WTC11 (cell line): ENCODE results near the gene AP2M1. TPM values are rescaled to one million over a fixed set of nuclear protein-coding genes. Genes with fewer than 3 reads are reported as not detected.
A peak's percentile ranks its signal among the peaks of the same experiment; 100 is the strongest.
"Not testable (repeated sequence)": the region's sequence is repeated elsewhere in the genome, so short reads cannot be mapped to it uniquely, and the experiment has no call there.

Experiments
- ATAC-seq: fragments of 200-7000 bp; cut with Tn5 transposase; 2 replicates; pipeline ENCODE4 v1.10.0; 2021; ENCODE audit warnings: mild to moderate bottlenecking, moderate library complexity
- CTCF ChIA-PET: fragments of 300-600 bp; sonication (Branson Sonifier 250); formaldehyde crosslinking; loops from one replicate; lab custom pipeline; 2021; ENCODE audit warnings: antibody characterized with exemption; lab: Charles Lee
- POLR2A ChIA-PET: fragments of 350-600 bp; sonication (Branson Sonifier 250); formaldehyde crosslinking; loops from one replicate; lab custom pipeline; 2021; ENCODE audit warnings: antibody characterized with exemption; lab: Charles Lee
- DNase-seq: peaks from one replicate; pipeline ENCODE4 v3.0.0; 2021; ENCODE audit warnings: low spot score
- H3K27ac Mint-ChIP-seq: 2 replicates; pipeline ENCODE4 v1.8.0; 2021; ENCODE audit warnings: mixed read lengths
- H3K27me3 Mint-ChIP-seq: 2 replicates; pipeline ENCODE4 v1.8.0; 2021; ENCODE audit warnings: low read depth, mild to moderate bottlenecking, moderate library complexity, mixed read lengths
- H3K36me3 Mint-ChIP-seq: 2 replicates; pipeline ENCODE4 v1.8.0; 2021; ENCODE audit warnings: mixed read lengths
- H3K4me1 Mint-ChIP-seq: 2 replicates; pipeline ENCODE4 v1.8.0; 2022; ENCODE audit warnings: mixed read lengths
- H3K4me3 Mint-ChIP-seq: 2 replicates; pipeline ENCODE4 v1.8.0; 2021; ENCODE audit warnings: mild to moderate bottlenecking, moderate library complexity, mixed read lengths
- H3K9me3 Mint-ChIP-seq: 2 replicates; pipeline ENCODE4 v1.8.0; 2021; ENCODE audit warnings: mixed read lengths
- CREM ChIP-seq: sonication (generic); formaldehyde crosslinking; IDR thresholded peaks from 2 replicates; pipeline ENCODE4 v1.8.1; 2022; ENCODE audit warnings: mild to moderate bottlenecking, missing genetic modification reagents, moderate library complexity
- HMGA2 ChIP-seq: fragments of 250-450 bp; sonication (Bioruptor Pico); IDR thresholded peaks from 2 replicates; pipeline ENCODE4 v1.4.0; 2021; ENCODE audit warnings: mild to moderate bottlenecking, moderate library complexity
- IRF1 ChIP-seq: sonication (generic); formaldehyde crosslinking; IDR thresholded peaks from 2 replicates; pipeline ENCODE4 v1.8.0; 2023; ENCODE audit warnings: missing genetic modification reagents
- IRF2 ChIP-seq: sonication (generic); formaldehyde crosslinking; IDR thresholded peaks from 2 replicates; pipeline ENCODE4 v1.8.0; 2022; ENCODE audit warnings: low read depth, missing genetic modification reagents, borderline replicate concordance
- NFE2L1 ChIP-seq: sonication (generic); formaldehyde crosslinking; IDR thresholded peaks from 2 replicates; pipeline ENCODE4 v1.8.1; 2023; ENCODE audit warnings: missing genetic modification reagents
- OVOL2 ChIP-seq: fragments of 250-450 bp; sonication (Bioruptor Pico); IDR thresholded peaks from 2 replicates; pipeline ENCODE4 v1.9.0; 2021; ENCODE audit warnings: mild to moderate bottlenecking, borderline replicate concordance
- TCF7 ChIP-seq: sonication (generic); formaldehyde crosslinking; IDR thresholded peaks from 2 replicates; pipeline ENCODE4 v1.8.0; 2022; ENCODE audit warnings: mild to moderate bottlenecking, low read depth, missing genetic modification reagents, moderate library complexity
- ZNF121 ChIP-seq: sonication (generic); formaldehyde crosslinking; IDR thresholded peaks from 2 replicates; pipeline ENCODE4 v1.8.0; 2023; ENCODE audit warnings: missing genetic modification reagents
- ZNF263 ChIP-seq: sonication (generic); formaldehyde crosslinking; IDR thresholded peaks from 2 replicates; pipeline ENCODE4 v1.8.1; 2022; ENCODE audit warnings: low read depth, mild to moderate bottlenecking, moderate library complexity, missing genetic modification reagents
- ZNF281 ChIP-seq: sonication (generic); formaldehyde crosslinking; IDR thresholded peaks from 2 replicates; pipeline ENCODE4 v1.8.0; 2023; ENCODE audit warnings: mild to moderate bottlenecking, missing genetic modification reagents
- total RNA-seq: library from RNA; stranded (reverse); gene quantifications from 3 replicates; pipeline ENCODE4 v1.2.3, GENCODE V29; 2021
- TF ChIP-seq, protein P1 (sequence below): sonication (generic); formaldehyde crosslinking; IDR thresholded peaks from 2 replicates; pipeline ENCODE4 v1.8.0; 2022; ENCODE audit warnings: mild to moderate bottlenecking, missing genetic modification reagents
- TF ChIP-seq, protein P2 (sequence below): fragments of 250-450 bp; sonication (Bioruptor Pico); IDR thresholded peaks from 2 replicates; pipeline ENCODE4 v1.9.0; 2021; ENCODE audit warnings: mild to moderate bottlenecking, borderline replicate concordance
- TF ChIP-seq, protein P3 (sequence below): sonication (generic); formaldehyde crosslinking; IDR thresholded peaks from 2 replicates; pipeline ENCODE4 v1.8.0; 2022; ENCODE audit warnings: missing genetic modification reagents

Gene AP2M1
- total RNA-seq, 1 experiment from 2014 or later, result 399 TPM

DNA sequence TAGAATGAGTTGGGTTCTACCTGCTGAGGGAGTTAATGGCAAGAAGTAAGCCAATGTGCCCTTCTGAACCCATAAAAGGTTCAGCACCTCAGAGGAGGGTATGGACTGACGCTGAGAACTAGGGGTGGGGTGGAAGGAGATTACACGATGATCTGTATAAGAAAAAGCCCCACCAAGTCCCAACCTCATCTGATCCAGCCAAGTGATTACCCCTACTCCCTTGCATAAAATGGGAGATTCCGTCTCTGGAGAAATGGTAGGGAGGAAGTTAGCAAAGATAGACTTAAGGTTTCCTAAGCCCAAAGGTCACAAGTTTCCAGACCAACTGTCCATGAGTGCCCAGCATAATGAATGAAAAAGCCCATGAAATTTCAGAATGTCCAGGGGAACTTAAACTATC, 26.6 kb upstream of the AP2M1 start:
- Mint-ChIP-seq H3K4me3 (no peak overlapping the region), H3K4me1 (peaks cover 3% of the 10 kb centered on the region), H3K27ac (no peak overlapping the region), H3K9me3 (no peaks in the 10 kb centered on the region), H3K36me3 (peaks cover 8% of the 10 kb centered on the region), H3K27me3 (no peaks in the 10 kb centered on the region)
- ChIA-PET POLR2A (interaction anchor here (0.5 kb wide), 1 partner anchor 38 kb away, joined by 3 read pairs; the partner anchor contains the start of gene ABCF3), CTCF (interaction anchor here (1.1 to 1.3 kb wide), 2 partner anchors 13 to 93 kb away, joined by 3 read pairs; partner anchors contain the start of gene EIF2B5)
- no peak for ATAC-seq
- no peak for TF ChIP-seq OVOL2
- TF ChIP-seq, protein P1, sequence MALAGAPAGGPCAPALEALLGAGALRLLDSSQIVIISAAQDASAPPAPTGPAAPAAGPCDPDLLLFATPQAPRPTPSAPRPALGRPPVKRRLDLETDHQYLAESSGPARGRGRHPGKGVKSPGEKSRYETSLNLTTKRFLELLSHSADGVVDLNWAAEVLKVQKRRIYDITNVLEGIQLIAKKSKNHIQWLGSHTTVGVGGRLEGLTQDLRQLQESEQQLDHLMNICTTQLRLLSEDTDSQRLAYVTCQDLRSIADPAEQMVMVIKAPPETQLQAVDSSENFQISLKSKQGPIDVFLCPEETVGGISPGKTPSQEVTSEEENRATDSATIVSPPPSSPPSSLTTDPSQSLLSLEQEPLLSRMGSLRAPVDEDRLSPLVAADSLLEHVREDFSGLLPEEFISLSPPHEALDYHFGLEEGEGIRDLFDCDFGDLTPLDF, result no peak
- TF ChIP-seq, protein P2, sequence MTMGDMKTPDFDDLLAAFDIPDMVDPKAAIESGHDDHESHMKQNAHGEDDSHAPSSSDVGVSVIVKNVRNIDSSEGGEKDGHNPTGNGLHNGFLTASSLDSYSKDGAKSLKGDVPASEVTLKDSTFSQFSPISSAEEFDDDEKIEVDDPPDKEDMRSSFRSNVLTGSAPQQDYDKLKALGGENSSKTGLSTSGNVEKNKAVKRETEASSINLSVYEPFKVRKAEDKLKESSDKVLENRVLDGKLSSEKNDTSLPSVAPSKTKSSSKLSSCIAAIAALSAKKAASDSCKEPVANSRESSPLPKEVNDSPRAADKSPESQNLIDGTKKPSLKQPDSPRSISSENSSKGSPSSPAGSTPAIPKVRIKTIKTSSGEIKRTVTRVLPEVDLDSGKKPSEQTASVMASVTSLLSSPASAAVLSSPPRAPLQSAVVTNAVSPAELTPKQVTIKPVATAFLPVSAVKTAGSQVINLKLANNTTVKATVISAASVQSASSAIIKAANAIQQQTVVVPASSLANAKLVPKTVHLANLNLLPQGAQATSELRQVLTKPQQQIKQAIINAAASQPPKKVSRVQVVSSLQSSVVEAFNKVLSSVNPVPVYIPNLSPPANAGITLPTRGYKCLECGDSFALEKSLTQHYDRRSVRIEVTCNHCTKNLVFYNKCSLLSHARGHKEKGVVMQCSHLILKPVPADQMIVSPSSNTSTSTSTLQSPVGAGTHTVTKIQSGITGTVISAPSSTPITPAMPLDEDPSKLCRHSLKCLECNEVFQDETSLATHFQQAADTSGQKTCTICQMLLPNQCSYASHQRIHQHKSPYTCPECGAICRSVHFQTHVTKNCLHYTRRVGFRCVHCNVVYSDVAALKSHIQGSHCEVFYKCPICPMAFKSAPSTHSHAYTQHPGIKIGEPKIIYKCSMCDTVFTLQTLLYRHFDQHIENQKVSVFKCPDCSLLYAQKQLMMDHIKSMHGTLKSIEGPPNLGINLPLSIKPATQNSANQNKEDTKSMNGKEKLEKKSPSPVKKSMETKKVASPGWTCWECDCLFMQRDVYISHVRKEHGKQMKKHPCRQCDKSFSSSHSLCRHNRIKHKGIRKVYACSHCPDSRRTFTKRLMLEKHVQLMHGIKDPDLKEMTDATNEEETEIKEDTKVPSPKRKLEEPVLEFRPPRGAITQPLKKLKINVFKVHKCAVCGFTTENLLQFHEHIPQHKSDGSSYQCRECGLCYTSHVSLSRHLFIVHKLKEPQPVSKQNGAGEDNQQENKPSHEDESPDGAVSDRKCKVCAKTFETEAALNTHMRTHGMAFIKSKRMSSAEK (CRISPR knock-in tag), result no peak
- no peak for TF ChIP-seq CREM (CRISPR knock-in tag)
- no peak for TF ChIP-seq ZNF281 (CRISPR knock-in tag)
- TF ChIP-seq, protein P3, sequence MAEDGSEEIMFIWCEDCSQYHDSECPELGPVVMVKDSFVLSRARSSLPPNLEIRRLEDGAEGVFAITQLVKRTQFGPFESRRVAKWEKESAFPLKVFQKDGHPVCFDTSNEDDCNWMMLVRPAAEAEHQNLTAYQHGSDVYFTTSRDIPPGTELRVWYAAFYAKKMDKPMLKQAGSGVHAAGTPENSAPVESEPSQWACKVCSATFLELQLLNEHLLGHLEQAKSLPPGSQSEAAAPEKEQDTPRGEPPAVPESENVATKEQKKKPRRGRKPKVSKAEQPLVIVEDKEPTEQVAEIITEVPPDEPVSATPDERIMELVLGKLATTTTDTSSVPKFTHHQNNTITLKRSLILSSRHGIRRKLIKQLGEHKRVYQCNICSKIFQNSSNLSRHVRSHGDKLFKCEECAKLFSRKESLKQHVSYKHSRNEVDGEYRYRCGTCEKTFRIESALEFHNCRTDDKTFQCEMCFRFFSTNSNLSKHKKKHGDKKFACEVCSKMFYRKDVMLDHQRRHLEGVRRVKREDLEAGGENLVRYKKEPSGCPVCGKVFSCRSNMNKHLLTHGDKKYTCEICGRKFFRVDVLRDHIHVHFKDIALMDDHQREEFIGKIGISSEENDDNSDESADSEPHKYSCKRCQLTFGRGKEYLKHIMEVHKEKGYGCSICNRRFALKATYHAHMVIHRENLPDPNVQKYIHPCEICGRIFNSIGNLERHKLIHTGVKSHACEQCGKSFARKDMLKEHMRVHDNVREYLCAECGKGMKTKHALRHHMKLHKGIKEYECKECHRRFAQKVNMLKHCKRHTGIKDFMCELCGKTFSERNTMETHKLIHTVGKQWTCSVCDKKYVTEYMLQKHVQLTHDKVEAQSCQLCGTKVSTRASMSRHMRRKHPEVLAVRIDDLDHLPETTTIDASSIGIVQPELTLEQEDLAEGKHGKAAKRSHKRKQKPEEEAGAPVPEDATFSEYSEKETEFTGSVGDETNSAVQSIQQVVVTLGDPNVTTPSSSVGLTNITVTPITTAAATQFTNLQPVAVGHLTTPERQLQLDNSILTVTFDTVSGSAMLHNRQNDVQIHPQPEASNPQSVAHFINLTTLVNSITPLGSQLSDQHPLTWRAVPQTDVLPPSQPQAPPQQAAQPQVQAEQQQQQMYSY (CRISPR knock-in tag), result no peak
- TF ChIP-seq NFE2L1 (CRISPR knock-in tag), result no peak
- no peak for DNase-seq

GRCh38 chr3:184149123-184149522, 25.5 kb upstream of the AP2M1 start:
- Mint-ChIP-seq H3K4me1 (peaks cover 4% of the 10 kb centered on the region), H3K27me3 (no peaks in the 10 kb centered on the region), H3K9me3 (no peaks in the 10 kb centered on the region), H3K36me3 (peaks cover under 1% of the 10 kb centered on the region; the same call in 1 of the 2 replicates), H3K27ac (no peak overlapping the region), H3K4me3 (no peak overlapping the region)
- TF ChIP-seq HMGA2 (CRISPR knock-in tag) (no peak), ZNF121 (CRISPR knock-in tag) (peak; percentile 80), TCF7 (CRISPR knock-in tag) (no peak), IRF2 (CRISPR knock-in tag) (no peak), IRF1 (no peak), ZNF263 (CRISPR knock-in tag) (no peak)
- ATAC-seq, result no peak
- POLR2A ChIA-PET, result no interaction called here
- DNase-seq, result no peak
- CTCF ChIA-PET, result interaction anchor here (0.7 to 1.3 kb wide), 4 partner anchors 14 to 133 kb away, joined by 3 read pairs; partner anchors contain the start of gene EIF2B5

- POLR2A ChIA-PET, result not testable (repeated sequence)
- peak overlapping the region; percentile 80 for H3K27ac Mint-ChIP-seq
- peak; percentile 76 for ATAC-seq
Observed at GRCh38 chr3:184149770-184150169, 24.9 kb upstream of the AP2M1 start.

More at GRCh38 chr3:184149770-184150169, 24.9 kb upstream of the AP2M1 start:
- not testable (repeated sequence) for H3K27me3 Mint-ChIP-seq, H3K4me3 Mint-ChIP-seq, DNase-seq, H3K9me3 Mint-ChIP-seq, H3K36me3 Mint-ChIP-seq, H3K4me1 Mint-ChIP-seq
- CTCF ChIA-PET, result interaction anchor here (1.0 to 1.2 kb wide), 2 partner anchors 16 to 254 kb away, joined by 3 read pairs; no protein-coding TSS in a partner anchor
